Peyer's patch (tissue), 4 donors: ENCODE results near the gene CASS4.

Source experiments
- CTCF ChIP-seq, 6 experiments: fragments of 450-650 bp in 4 of 6; fragments of 200-600 bp in 2 of 6; sonication (generic) in 1 of 6; IDR thresholded peaks; one replicate each; pipeline ENCODE4 v1.5.1; 2017 to 2019; ENCODE audit warnings: antibody characterized with exemption in 6 of 6, mild to moderate bottlenecking in 3 of 6, moderate library complexity in 1 of 6
- POLR2A ChIP-seq, 2 donors: fragments of 450-650 bp; IDR thresholded peaks; one replicate each; pipeline ENCODE4 v1.5.1; 2017; ENCODE audit warnings: antibody characterized with exemption in 2 of 2, mild to moderate bottlenecking in 2 of 2, moderate library complexity in 2 of 2

- TF ChIP-seq POLR2A (IDR thresholded peaks at IDR 0.05) (no peak), CTCF (IDR thresholded peaks at IDR 0.05) (no peak)
Measured at GRCh38 chr20:56368351-56369134, 43.5 kb upstream of the CASS4 start.
